SK-N-SH (cell line): Measurements from ENCODE around the gene FZD4.

ENCODE experiments used
- ELF1 ChIP-seq: IDR thresholded peaks from 2 replicates; pipeline ENCODE4 v1.4.0; 2012
- EP300 ChIP-seq, 2 experiments: IDR thresholded peaks; 2 replicates each; pipeline versions ENCODE4 v1.4.0 to v1.6.1; 2012; ENCODE audit warnings: borderline replicate concordance in 1 of 2, low read depth in 1 of 2, low read length in 1 of 2
- EZH2phosphoT487 ChIP-seq: fragments of 200-600 bp; sonication (generic); IDR thresholded peaks from 2 replicates; pipeline ENCODE4 v1.6.1; 2017; ENCODE audit warnings: low read depth, mixed run types, mild to moderate bottlenecking, antibody characterized with exemption, moderate library complexity, borderline replicate concordance
- GATA2 ChIP-seq: sonication (generic); formaldehyde crosslinking; IDR thresholded peaks from 2 replicates; pipeline ENCODE4 v1.5.0; 2020; ENCODE audit warnings: mild to moderate bottlenecking, missing genetic modification reagents
- MXI1 ChIP-seq: IDR thresholded peaks from 2 replicates; pipeline ENCODE4 v1.6.1; 2012; ENCODE audit warnings: mild to moderate bottlenecking, low read depth, low read length, improper control_type of control experiment
- POLR2AphosphoS5 ChIP-seq: IDR thresholded peaks from 2 replicates; pipeline ENCODE4 v1.6.1; 2012; ENCODE audit warnings: low read depth, low read length
- RXRA ChIP-seq: IDR thresholded peaks from 2 replicates; pipeline ENCODE4 v1.4.0; 2012; ENCODE audit warnings: low read depth, mild to moderate bottlenecking, borderline replicate concordance
- SIN3A ChIP-seq: IDR thresholded peaks from 2 replicates; pipeline ENCODE4 v1.6.1; 2012; ENCODE audit warnings: low read depth, mild to moderate bottlenecking, low read length, moderate library complexity, borderline replicate concordance
- TAF1 ChIP-seq: IDR thresholded peaks from 2 replicates; pipeline ENCODE4 v1.6.1; 2012; ENCODE audit warnings: low read depth, mild to moderate bottlenecking, low read length, moderate library complexity, borderline replicate concordance
- TF ChIP-seq, protein P1 (sequence below): IDR thresholded peaks from 2 replicates; pipeline ENCODE4 v1.4.0; 2012; ENCODE audit warnings: low read depth, borderline replicate concordance
- TF ChIP-seq, protein P2 (sequence below): fragments of 200-600 bp; sonication (generic); IDR thresholded peaks from 2 replicates; pipeline ENCODE4 v1.6.1; 2017; ENCODE audit warnings: antibody characterized with exemption, mild to moderate bottlenecking, moderate library complexity
- TF ChIP-seq, protein P3 (sequence below): IDR thresholded peaks from 2 replicates; pipeline ENCODE4 v1.6.1; 2012; ENCODE audit warnings: mild to moderate bottlenecking, low read depth, low read length, moderate library complexity

DNA sequence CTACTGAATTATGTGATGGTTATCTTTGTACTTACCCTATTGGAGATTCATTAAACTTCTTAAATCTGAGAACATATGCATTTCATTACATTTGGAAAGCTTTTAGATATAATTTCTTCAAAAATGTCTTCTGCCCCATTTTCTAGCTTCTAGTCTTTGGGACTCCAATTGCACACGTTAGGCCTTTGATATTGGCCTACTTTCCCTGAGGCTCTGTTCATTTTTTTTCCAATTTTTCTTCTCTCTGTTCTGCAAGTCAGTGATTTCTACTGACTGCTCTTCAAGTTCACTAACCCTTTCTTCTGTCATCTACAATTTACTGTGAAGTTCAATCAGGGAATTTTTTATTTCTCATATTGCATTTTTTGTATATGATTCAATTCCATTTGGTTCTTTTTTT is 43.0 kb downstream of the FZD4 start:
- TF ChIP-seq, protein P1, sequence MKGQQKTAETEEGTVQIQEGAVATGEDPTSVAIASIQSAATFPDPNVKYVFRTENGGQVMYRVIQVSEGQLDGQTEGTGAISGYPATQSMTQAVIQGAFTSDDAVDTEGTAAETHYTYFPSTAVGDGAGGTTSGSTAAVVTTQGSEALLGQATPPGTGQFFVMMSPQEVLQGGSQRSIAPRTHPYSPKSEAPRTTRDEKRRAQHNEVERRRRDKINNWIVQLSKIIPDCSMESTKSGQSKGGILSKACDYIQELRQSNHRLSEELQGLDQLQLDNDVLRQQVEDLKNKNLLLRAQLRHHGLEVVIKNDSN = no peak
- no peak for TF ChIP-seq EZH2phosphoT487
- TF ChIP-seq ELF1 = no peak
- TF ChIP-seq, protein P2, sequence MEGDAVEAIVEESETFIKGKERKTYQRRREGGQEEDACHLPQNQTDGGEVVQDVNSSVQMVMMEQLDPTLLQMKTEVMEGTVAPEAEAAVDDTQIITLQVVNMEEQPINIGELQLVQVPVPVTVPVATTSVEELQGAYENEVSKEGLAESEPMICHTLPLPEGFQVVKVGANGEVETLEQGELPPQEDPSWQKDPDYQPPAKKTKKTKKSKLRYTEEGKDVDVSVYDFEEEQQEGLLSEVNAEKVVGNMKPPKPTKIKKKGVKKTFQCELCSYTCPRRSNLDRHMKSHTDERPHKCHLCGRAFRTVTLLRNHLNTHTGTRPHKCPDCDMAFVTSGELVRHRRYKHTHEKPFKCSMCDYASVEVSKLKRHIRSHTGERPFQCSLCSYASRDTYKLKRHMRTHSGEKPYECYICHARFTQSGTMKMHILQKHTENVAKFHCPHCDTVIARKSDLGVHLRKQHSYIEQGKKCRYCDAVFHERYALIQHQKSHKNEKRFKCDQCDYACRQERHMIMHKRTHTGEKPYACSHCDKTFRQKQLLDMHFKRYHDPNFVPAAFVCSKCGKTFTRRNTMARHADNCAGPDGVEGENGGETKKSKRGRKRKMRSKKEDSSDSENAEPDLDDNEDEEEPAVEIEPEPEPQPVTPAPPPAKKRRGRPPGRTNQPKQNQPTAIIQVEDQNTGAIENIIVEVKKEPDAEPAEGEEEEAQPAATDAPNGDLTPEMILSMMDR = no peak
- TF ChIP-seq EP300 (IDR thresholded peaks at IDR 0.05; ENCODE audit: borderline replicate concordance in 1 of 2, low read depth in 1 of 2, low read length in 1 of 2) = no peak
- no peak for TF ChIP-seq TAF1
- no peak for TF ChIP-seq RXRA
- TF ChIP-seq GATA2 (CRISPR knock-in tag) = no peak
- TF ChIP-seq, protein P3, sequence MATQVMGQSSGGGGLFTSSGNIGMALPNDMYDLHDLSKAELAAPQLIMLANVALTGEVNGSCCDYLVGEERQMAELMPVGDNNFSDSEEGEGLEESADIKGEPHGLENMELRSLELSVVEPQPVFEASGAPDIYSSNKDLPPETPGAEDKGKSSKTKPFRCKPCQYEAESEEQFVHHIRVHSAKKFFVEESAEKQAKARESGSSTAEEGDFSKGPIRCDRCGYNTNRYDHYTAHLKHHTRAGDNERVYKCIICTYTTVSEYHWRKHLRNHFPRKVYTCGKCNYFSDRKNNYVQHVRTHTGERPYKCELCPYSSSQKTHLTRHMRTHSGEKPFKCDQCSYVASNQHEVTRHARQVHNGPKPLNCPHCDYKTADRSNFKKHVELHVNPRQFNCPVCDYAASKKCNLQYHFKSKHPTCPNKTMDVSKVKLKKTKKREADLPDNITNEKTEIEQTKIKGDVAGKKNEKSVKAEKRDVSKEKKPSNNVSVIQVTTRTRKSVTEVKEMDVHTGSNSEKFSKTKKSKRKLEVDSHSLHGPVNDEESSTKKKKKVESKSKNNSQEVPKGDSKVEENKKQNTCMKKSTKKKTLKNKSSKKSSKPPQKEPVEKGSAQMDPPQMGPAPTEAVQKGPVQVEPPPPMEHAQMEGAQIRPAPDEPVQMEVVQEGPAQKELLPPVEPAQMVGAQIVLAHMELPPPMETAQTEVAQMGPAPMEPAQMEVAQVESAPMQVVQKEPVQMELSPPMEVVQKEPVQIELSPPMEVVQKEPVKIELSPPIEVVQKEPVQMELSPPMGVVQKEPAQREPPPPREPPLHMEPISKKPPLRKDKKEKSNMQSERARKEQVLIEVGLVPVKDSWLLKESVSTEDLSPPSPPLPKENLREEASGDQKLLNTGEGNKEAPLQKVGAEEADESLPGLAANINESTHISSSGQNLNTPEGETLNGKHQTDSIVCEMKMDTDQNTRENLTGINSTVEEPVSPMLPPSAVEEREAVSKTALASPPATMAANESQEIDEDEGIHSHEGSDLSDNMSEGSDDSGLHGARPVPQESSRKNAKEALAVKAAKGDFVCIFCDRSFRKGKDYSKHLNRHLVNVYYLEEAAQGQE = no peak
- no peak for TF ChIP-seq MXI1
- no peak for TF ChIP-seq SIN3A
- no peak for TF ChIP-seq POLR2AphosphoS5
